NB4 (cell line): ENCODE results near the gene UGT1A6.

ENCODE experiments used
- POLR2A ChIP-seq: IDR thresholded peaks from 2 replicates; pipeline ENCODE4 v1.6.1; 2011; ENCODE audit warnings: mild to moderate bottlenecking; ENCODE audit not compliant: insufficient read length; ENCODE audit errors: extremely low read depth
- TF ChIP-seq, protein P1 (sequence below): IDR thresholded peaks from one replicate; pipeline ENCODE4 v1.5.1; 2012; ENCODE audit warnings: low read depth, low read length

DNA sequence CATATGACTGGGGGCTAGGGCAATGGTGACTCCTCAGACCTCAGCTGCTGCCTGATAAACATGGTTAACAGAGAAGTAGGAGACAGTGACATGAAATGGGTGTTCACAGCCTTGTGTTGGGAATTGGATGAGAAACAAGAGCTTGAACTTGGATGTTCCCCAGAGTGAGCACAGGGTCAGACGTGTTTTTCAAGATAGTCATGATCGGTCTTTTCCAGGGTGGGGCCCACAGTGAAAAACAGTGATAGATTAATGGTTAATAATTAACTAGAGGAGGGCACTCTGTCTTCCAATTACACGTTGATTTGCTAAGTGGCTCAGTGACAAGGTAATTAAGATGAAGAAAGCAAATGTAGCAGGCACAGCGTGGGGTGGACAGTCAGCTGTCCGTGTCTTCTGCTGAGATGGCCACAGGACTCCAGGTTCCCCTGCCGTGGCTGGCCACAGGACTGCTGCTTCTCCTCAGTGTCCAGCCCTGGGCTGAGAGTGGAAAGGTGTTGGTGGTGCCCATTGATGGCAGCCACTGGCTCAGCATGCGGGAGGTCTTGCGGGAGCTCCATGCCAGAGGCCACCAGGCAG is 36.1 kb downstream of the UGT1A6 start, which contains the start of gene UGT1A3:
- TF ChIP-seq, protein P1, sequence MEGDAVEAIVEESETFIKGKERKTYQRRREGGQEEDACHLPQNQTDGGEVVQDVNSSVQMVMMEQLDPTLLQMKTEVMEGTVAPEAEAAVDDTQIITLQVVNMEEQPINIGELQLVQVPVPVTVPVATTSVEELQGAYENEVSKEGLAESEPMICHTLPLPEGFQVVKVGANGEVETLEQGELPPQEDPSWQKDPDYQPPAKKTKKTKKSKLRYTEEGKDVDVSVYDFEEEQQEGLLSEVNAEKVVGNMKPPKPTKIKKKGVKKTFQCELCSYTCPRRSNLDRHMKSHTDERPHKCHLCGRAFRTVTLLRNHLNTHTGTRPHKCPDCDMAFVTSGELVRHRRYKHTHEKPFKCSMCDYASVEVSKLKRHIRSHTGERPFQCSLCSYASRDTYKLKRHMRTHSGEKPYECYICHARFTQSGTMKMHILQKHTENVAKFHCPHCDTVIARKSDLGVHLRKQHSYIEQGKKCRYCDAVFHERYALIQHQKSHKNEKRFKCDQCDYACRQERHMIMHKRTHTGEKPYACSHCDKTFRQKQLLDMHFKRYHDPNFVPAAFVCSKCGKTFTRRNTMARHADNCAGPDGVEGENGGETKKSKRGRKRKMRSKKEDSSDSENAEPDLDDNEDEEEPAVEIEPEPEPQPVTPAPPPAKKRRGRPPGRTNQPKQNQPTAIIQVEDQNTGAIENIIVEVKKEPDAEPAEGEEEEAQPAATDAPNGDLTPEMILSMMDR, result no peak
- TF ChIP-seq POLR2A, result no peak
